Right lobe of liver (tissue), 6 donors: ENCODE data around the gene PSKH1. TPM values are rescaled to one million over a fixed set of nuclear protein-coding genes. Genes with fewer than 3 reads are reported as not detected.

Experiments
- ATAC-seq, 4 donors: fragments of 200-7000 bp; cut with Tn5 transposase; one replicate each; pipeline ENCODE4 v1.9.1; 2020; ENCODE audit warnings: mild to moderate bottlenecking in 4 of 4, moderate library complexity in 4 of 4
- DNase-seq, 3 donors: peaks; one replicate each; pipeline ENCODE4 v3.0.0-alpha.2; 2020
- H3K27ac ChIP-seq, 3 donors: fragments of 200-600 bp; one replicate each; pipeline ENCODE4 v1.8.0; 2022
- H3K27me3 ChIP-seq, 2 donors: fragments of 200-600 bp; one replicate each; pipeline ENCODE4 v1.8.0; 2022
- H3K36me3 ChIP-seq, 4 donors: fragments of 200-600 bp; sonication (generic) in 1 of 4; one replicate each; pipeline versions ENCODE4 v1.5.1 to v1.8.0; 2017 to 2022; ENCODE audit warnings: control low read depth in 1 of 4
- H3K4me1 ChIP-seq, 4 donors: fragments of 200-600 bp; sonication (generic) in 1 of 4; one replicate each; pipeline versions ENCODE4 v1.5.1 to v1.8.0; 2017 to 2022; ENCODE audit warnings: control low read depth in 1 of 4
- H3K4me3 ChIP-seq, 3 donors: fragments of 200-600 bp; one replicate each; pipeline ENCODE4 v1.8.0; 2022
- H3K9me3 ChIP-seq, 4 donors: fragments of 200-600 bp; sonication (generic) in 1 of 4; one replicate each; pipeline versions ENCODE4 v1.5.1 to v1.8.0; 2017 to 2022; ENCODE audit warnings: control low read depth in 1 of 4
- POLR2A ChIP-seq: fragments of 450-650 bp; IDR thresholded peaks from one replicate; pipeline ENCODE4 v1.6.1; 2017; ENCODE audit warnings: antibody characterized with exemption, mild to moderate bottlenecking
- WGBS: methylation state at CpG from one replicate; pipeline ENCODE4 v1.1.6; 2018; ENCODE audit warnings: low coverage, low lambda C conversion rate; ENCODE audit not compliant: insufficient coverage; ENCODE audit errors: missing lambda C conversion rate; 5-methylcytosine and 5-hydroxymethylcytosine counted together
- intact Hi-C, 2 donors: fragments of 100-400 bp; cut with DNase I; formaldehyde crosslinking; loops; one replicate each; pipeline versions ENCODE4 v1.11.2 to v1.14.1; 2022
- total RNA-seq, 6 experiments: library from RNA; depleted of rRNA in 2 of 6; stranded (reverse); fragments of >200 nt in 2 of 6; fragmentation: NEBNext Ultra II Directional in 3 of 6; extraction: Animal tissue kit (Norgen Biotek cat#: 25700) in 3 of 6; gene quantifications; one replicate each; pipeline versions ENCODE4 v1.1.0 to v1.2.4, GENCODE V29; 2016 to 2023
- TF ChIP-seq, protein P1 (sequence below), 4 donors: fragments of 200-600 bp in 3 of 4; fragments of 450-650 bp in 1 of 4; IDR thresholded peaks; one replicate each; pipeline versions ENCODE4 v1.5.1 to v1.8.0; 2016 to 2022; ENCODE audit warnings: antibody characterized with exemption in 4 of 4, mild to moderate bottlenecking in 2 of 4
- donor health status: DM: no; HTN: yes; CAD: no.
- donor health status: DM: no; HTN: no; CAD: no.
- donor health status: DM: no; HTN: no; CAD: no.
- donor health status: DM: no; HTN: yes; CAD: no.
- donor health status: DM: no; HTN: yes; CAD: no.

The PSKH1 gene
- total RNA-seq, 6 experiments from 2014 or later: 6.7 to 22.6 (median 13.2) TPM

DNA sequence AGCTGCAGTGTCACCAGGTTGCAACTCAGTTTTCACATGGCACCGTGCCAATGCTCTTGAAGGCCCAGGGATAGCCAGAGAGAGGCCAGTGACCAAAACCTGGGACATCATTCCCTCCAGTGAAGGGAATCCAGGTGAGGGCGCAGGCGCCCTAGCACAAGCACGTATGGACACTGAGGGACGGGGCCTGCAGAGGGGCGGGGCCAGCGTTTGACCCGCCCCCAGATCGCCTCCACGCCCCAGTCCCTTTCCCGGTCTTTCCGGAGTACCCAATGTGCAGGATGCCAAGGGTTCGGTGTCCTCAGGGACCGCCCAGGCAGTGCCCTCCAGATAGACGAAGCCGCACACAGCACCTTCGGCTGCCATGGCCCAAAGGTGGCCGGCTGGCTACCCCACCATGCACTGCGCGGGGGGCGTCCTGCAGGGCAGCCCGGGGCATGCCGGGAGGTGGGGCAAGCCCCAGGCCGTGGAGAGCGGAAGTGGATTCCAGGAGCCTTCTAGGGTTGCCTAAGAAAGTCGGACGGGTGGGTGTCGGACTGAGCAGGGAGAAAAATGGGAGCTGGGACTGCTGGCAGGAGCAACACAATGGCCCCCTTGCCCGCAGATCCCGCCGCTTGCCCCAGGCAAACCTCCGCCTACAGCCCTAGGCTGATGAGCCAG, 70.7 kb downstream of the PSKH1 start:
- Histone ChIP-seq H3K4me1 (peaks cover 0 to 30% (median 6%) of the 10 kb centered on the region in 4 donors), H3K4me3 (no peak overlapping the region), H3K9me3 (no peaks in the 10 kb centered on the region), H3K27ac (no peak overlapping the region), H3K27me3 (no peaks in the 10 kb centered on the region), H3K36me3 (peaks cover 0 to 4% (median 0%) of the 10 kb centered on the region in 4 donors)
- ATAC-seq (no peak), DNase-seq (peak in 1 of 3 donors; percentile 61)
- intact Hi-C loops: no loop called here
- TF ChIP-seq POLR2A: no peak
- TF ChIP-seq, protein P1, sequence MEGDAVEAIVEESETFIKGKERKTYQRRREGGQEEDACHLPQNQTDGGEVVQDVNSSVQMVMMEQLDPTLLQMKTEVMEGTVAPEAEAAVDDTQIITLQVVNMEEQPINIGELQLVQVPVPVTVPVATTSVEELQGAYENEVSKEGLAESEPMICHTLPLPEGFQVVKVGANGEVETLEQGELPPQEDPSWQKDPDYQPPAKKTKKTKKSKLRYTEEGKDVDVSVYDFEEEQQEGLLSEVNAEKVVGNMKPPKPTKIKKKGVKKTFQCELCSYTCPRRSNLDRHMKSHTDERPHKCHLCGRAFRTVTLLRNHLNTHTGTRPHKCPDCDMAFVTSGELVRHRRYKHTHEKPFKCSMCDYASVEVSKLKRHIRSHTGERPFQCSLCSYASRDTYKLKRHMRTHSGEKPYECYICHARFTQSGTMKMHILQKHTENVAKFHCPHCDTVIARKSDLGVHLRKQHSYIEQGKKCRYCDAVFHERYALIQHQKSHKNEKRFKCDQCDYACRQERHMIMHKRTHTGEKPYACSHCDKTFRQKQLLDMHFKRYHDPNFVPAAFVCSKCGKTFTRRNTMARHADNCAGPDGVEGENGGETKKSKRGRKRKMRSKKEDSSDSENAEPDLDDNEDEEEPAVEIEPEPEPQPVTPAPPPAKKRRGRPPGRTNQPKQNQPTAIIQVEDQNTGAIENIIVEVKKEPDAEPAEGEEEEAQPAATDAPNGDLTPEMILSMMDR (IDR thresholded peaks at IDR 0.05): no peak
- WGBS: 80% methylated on average over 1 of the region's 32 CpGs

- DNase-seq: no peak
- intact Hi-C loops: no loop called here
- ATAC-seq: no peak
- TF ChIP-seq POLR2A: no peak
- TF ChIP-seq, protein P1 (IDR thresholded peaks at IDR 0.05): no peak
- Histone ChIP-seq H3K4me1 (peaks cover 0 to 30% (median 6%) of the 10 kb centered on the region in 4 donors), H3K9me3 (no peaks in the 10 kb centered on the region), H3K27me3 (no peaks in the 10 kb centered on the region), H3K36me3 (peaks cover 0 to 4% (median 0%) of the 10 kb centered on the region in 4 donors), H3K4me3 (no peak overlapping the region), H3K27ac (no peak overlapping the region)
- WGBS: 80% methylated on average over 3 of the region's 6 CpGs
These were observed 71.5 kb downstream of the PSKH1 start for GRCh38 chr16:67964477-67965131.

GRCh38 chr16:67965668-67966548, 72.9 kb downstream of the PSKH1 start:
- no peak overlapping the region for H3K4me3 ChIP-seq
- H3K9me3 ChIP-seq: no peaks in the 10 kb centered on the region
- ATAC-seq (no peak), DNase-seq (no peak)
- WGBS: 73% methylated on average over 3 of the region's 11 CpGs
- H3K27me3 ChIP-seq: no peaks in the 10 kb centered on the region
- H3K4me1 ChIP-seq: peaks cover 0 to 26% (median 5%) of the 10 kb centered on the region in 4 donors
- intact Hi-C loops: no loop called here
- no peak overlapping the region for H3K27ac ChIP-seq
- peaks cover 0 to 4% (median 0%) of the 10 kb centered on the region in 4 donors for H3K36me3 ChIP-seq
- TF ChIP-seq, protein P1 (IDR thresholded peaks at IDR 0.05): no peak
- no peak for TF ChIP-seq POLR2A

DNA sequence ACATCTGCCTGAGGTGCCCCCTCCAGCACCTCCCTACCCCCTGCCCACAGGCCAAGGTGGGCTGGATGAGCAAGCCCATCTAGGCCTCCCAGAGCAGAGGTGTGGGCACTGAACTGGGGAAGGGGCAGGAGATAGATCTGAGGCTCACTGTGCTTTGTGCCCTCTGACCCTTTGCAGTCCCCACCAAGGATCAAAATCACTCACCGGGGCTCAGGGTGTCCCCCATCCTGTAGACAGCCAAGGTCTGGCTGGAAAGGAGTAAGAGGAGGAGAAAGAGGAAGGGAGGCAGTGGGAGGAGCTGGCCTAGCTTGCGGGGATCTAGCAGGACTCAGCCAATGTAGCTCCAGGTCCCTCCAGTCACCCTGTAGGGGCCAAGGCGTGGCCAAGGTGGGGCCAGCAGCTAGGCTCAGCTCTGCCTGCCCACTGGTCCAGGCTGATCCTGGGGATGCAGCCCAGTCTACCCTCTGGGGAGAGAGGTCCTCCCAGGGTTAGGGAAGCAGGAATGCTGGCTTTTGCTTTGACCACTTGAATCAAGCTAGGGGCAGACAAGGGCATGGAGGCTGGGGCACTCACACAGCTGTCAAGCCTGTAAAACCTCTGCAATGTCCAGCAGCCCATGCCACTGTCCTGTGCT, 73.6 kb downstream of the PSKH1 start:
- ATAC-seq: no peak
- no peak for TF ChIP-seq POLR2A
- TF ChIP-seq, protein P1 (IDR thresholded peaks at IDR 0.05): no peak
- no peak overlapping the region for H3K27ac ChIP-seq
- 14% methylated on average over 1 of the region's 3 CpGs for WGBS
- H3K4me1 ChIP-seq: peaks cover 0 to 19% (median 2%) of the 10 kb centered on the region in 4 donors
- peak overlapping the region; percentile 79 to 91 (median 88) for H3K4me3 ChIP-seq
- DNase-seq: no peak
- H3K27me3 ChIP-seq: no peaks in the 10 kb centered on the region
- intact Hi-C loops: no loop called here
- H3K36me3 ChIP-seq: peaks cover 0 to 4% (median 0%) of the 10 kb centered on the region in 4 donors
- no peaks in the 10 kb centered on the region for H3K9me3 ChIP-seq
